Measurements from ENCODE around the gene SLC7A8.

GRCh38 chr14:23181453-23181852 is 2.0 kb downstream of the SLC7A8 start:
- TF ChIP-seq SIN3A (IDR thresholded peaks at IDR 0.05; ENCODE audit: borderline replicate concordance, insufficient read depth, low read depth, low read length) (no peak), POLR2AphosphoS5 (IDR thresholded peaks at IDR 0.05; ENCODE audit: low read depth, low read length) (no peak), CTCF (IDR thresholded peaks at IDR 0.05) (no peak), REST (IDR thresholded peaks at IDR 0.05; ENCODE audit: insufficient read depth in 1 of 2, low read depth in 2 of 2, low read length in 1 of 2) (no peak), TCF7L2 (IDR thresholded peaks at IDR 0.05; ENCODE audit: low read depth, low read length) (no peak)
